ENCODE data around the gene POTEH.
"Not testable (repeated sequence)": the region's sequence is repeated elsewhere in the genome, so short reads cannot be mapped to it uniquely, and the experiment has no call there.

POTEH gene

DNA sequence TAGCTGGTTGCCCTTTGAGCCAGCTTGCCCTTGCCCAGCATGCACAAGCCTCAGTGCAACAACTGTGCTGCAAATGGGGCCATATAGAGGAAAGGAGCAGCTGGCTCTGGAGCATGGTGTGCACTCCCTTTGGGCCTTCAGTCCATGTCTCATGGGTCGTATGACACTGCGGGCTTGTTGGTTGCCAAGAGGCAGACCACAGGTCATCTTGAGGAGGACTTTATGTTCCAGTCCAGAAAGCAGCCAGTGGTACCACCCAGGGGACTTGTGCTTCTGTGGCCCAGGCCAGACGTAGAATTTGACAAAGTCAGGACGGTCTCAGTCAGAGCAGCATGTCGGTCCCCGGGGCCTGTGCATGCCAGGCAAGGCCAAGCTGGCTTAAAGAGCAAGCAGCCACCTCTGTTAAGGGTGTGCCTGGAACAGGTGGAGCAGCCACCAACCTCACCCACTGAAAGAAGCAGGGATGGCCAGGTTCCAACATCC lies 49.1 kb downstream of the POTEH start:
- not testable (repeated sequence) for H3K36me3 ChIP-seq (replicated peaks in 1 of 2; ENCODE audit: control insufficient read depth in 2 of 2, insufficient read depth in 2 of 2, low read length in 2 of 2); H3K14ac ChIP-seq (ENCODE audit: low read length); H3K4me3 ChIP-seq (ENCODE audit: low read length in 2 of 2); H2BK120ac ChIP-seq (ENCODE audit: low read depth, low read length); H2BK12ac ChIP-seq (ENCODE audit: low read length); H3K18ac ChIP-seq (ENCODE audit: low read length); H3K9ac ChIP-seq (ENCODE audit: low read depth, low read length, poor library complexity); H3K27me3 ChIP-seq (ENCODE audit: control insufficient read depth in 3 of 3, insufficient read depth in 3 of 3, low read depth in 1 of 3, low read length in 3 of 3); H2AFZ ChIP-seq (ENCODE audit: low read length); H2AK5ac ChIP-seq (ENCODE audit: low read depth, low read length); H3K4me2 ChIP-seq (ENCODE audit: insufficient read depth, low read length, poor library complexity, severe bottlenecking); H2BK15ac ChIP-seq (ENCODE audit: low read length); H3K23ac ChIP-seq (ENCODE audit: low read depth, low read length, poor library complexity); DNase-seq (ENCODE audit: low spot score); H4K8ac ChIP-seq (ENCODE audit: low read depth, low read length); H3K9me3 ChIP-seq (replicated peaks in 1 of 2; ENCODE audit: control insufficient read depth in 2 of 2, insufficient read depth in 1 of 2, low read depth in 1 of 2, low read length in 2 of 2); H3K4ac ChIP-seq (ENCODE audit: low read length); H4K91ac ChIP-seq (ENCODE audit: low read depth, low read length, poor library complexity); H3K79me1 ChIP-seq (ENCODE audit: low read depth, low read length); H3K27ac ChIP-seq (replicated peaks; ENCODE audit: low read length); H2BK5ac ChIP-seq (ENCODE audit: low read length); H3K4me1 ChIP-seq (ENCODE audit: control insufficient read depth in 2 of 2, insufficient read depth in 1 of 2, low read depth in 1 of 2, low read length in 2 of 2)
- no CpG with 5 or more reads among the region's 6 CpGs for WGBS, 2 donors (ENCODE audit: extremely low coverage in 2 of 2, insufficient read length in 2 of 2, insufficient replicate concordance in 1 of 2)

DNA sequence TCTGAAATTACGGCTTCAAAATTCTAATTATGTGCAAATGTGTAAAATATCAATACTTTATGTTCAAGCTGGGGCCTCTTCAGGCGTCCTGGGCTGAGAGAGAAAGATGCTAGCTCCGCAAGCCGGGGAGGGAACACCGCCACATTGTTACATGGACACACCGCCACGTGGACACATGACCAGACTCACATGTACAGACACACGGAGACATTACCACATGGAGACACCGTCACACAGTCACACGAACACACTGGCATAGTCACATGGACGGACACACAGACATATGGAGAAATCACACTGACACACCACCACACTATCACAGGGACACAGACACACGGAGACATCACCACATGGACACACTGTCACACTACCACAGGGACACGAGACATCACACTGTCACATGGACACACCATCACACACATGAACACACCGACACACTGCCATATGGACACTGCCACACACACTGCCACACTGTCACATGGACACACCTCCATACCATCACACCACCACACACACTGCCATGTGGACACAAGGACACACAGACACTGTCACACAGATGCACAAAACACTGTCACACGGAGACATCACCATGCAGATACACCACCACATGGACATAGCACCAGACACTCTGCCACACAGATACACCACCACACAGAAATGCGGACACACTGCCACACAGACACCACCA lies 58.0 kb downstream of the POTEH start:
- not testable (repeated sequence) for H3K4me1 ChIP-seq (ENCODE audit: control insufficient read depth in 2 of 2, insufficient read depth in 1 of 2, low read depth in 1 of 2, low read length in 2 of 2); H2BK120ac ChIP-seq (ENCODE audit: low read depth, low read length); H3K9me3 ChIP-seq (replicated peaks in 1 of 2; ENCODE audit: control insufficient read depth in 2 of 2, insufficient read depth in 1 of 2, low read depth in 1 of 2, low read length in 2 of 2); H3K14ac ChIP-seq (ENCODE audit: low read length); H3K27me3 ChIP-seq (ENCODE audit: control insufficient read depth in 3 of 3, insufficient read depth in 3 of 3, low read depth in 1 of 3, low read length in 3 of 3); H3K4ac ChIP-seq (ENCODE audit: low read length); H3K4me3 ChIP-seq (ENCODE audit: low read length in 2 of 2); H3K9ac ChIP-seq (ENCODE audit: low read depth, low read length, poor library complexity); H4K8ac ChIP-seq (ENCODE audit: low read depth, low read length); H2AK5ac ChIP-seq (ENCODE audit: low read depth, low read length); H2AFZ ChIP-seq (ENCODE audit: low read length); H4K91ac ChIP-seq (ENCODE audit: low read depth, low read length, poor library complexity); H2BK12ac ChIP-seq (ENCODE audit: low read length); H2BK15ac ChIP-seq (ENCODE audit: low read length); H3K36me3 ChIP-seq (replicated peaks in 1 of 2; ENCODE audit: control insufficient read depth in 2 of 2, insufficient read depth in 2 of 2, low read length in 2 of 2); H3K18ac ChIP-seq (ENCODE audit: low read length); DNase-seq (ENCODE audit: low spot score); H3K4me2 ChIP-seq (ENCODE audit: insufficient read depth, low read length, poor library complexity, severe bottlenecking); H3K27ac ChIP-seq (replicated peaks; ENCODE audit: low read length); H2BK5ac ChIP-seq (ENCODE audit: low read length); H3K23ac ChIP-seq (ENCODE audit: low read depth, low read length, poor library complexity); H3K79me1 ChIP-seq (ENCODE audit: low read depth, low read length)
- WGBS, 2 donors (ENCODE audit: extremely low coverage in 2 of 2, insufficient read length in 2 of 2, insufficient replicate concordance in 1 of 2), result no CpG with 5 or more reads among the region's 16 CpGs

GRCh38 chr22:15749181-15749970 lies 59.5 kb downstream of the POTEH start:
- not testable (repeated sequence) for H2AFZ ChIP-seq (ENCODE audit: low read length); DNase-seq (ENCODE audit: low spot score)

DNA sequence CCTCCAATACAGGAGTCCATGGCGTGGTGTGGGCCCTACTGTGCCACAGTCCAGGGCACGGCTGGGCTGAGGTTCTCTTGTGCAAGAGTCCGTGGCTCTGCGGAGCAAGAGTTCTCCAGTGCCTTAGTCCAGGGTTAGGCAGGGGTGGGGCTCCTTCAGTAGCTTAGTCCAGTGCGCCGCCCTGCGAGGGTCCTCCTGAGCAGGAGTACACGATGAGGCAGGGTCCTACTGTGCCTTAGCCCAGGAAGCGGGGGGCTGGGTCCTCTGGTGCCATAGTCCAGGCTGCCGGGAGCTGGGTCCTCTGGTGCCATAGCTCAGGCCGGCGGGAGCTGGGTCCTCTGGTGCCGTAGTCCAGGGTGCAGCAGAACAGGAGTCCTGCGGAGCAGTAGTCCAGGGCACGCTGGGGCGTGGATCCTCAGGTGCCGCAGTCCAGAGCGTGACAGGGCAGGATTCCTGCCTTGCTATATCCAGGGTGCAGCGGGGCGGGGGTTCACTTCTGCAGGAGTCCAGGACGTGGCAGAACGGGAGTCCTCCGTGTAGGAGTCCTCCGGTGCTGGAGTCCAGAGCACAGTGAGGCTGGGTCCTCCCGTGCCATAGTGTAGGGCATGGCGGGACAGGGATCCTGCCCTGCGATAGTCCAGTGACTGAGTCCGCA lies 69.7 kb downstream of the POTEH start:
- H3K36me3 ChIP-seq (replicated peaks in 1 of 2; ENCODE audit: control insufficient read depth in 2 of 2, insufficient read depth in 2 of 2, low read length in 2 of 2); H3K4me3 ChIP-seq (ENCODE audit: low read length in 2 of 2); H3K4me1 ChIP-seq (ENCODE audit: control insufficient read depth in 2 of 2, insufficient read depth in 1 of 2, low read depth in 1 of 2, low read length in 2 of 2); H2BK120ac ChIP-seq (ENCODE audit: low read depth, low read length); H2BK12ac ChIP-seq (ENCODE audit: low read length); H3K4me2 ChIP-seq (ENCODE audit: insufficient read depth, low read length, poor library complexity, severe bottlenecking); H3K27me3 ChIP-seq (ENCODE audit: control insufficient read depth in 3 of 3, insufficient read depth in 3 of 3, low read depth in 1 of 3, low read length in 3 of 3); DNase-seq (ENCODE audit: low spot score); H3K18ac ChIP-seq (ENCODE audit: low read length); H3K23ac ChIP-seq (ENCODE audit: low read depth, low read length, poor library complexity); H4K8ac ChIP-seq (ENCODE audit: low read depth, low read length); H3K79me1 ChIP-seq (ENCODE audit: low read depth, low read length); H4K91ac ChIP-seq (ENCODE audit: low read depth, low read length, poor library complexity); H3K14ac ChIP-seq (ENCODE audit: low read length); H3K9ac ChIP-seq (ENCODE audit: low read depth, low read length, poor library complexity); H2BK15ac ChIP-seq (ENCODE audit: low read length); H3K9me3 ChIP-seq (replicated peaks in 1 of 2; ENCODE audit: control insufficient read depth in 2 of 2, insufficient read depth in 1 of 2, low read depth in 1 of 2, low read length in 2 of 2); H3K4ac ChIP-seq (ENCODE audit: low read length); H2AK5ac ChIP-seq (ENCODE audit: low read depth, low read length); H3K27ac ChIP-seq (replicated peaks; ENCODE audit: low read length); H2AFZ ChIP-seq (ENCODE audit: low read length); H2BK5ac ChIP-seq (ENCODE audit: low read length): not testable (repeated sequence)
- WGBS, 2 donors (ENCODE audit: extremely low coverage in 2 of 2, insufficient read length in 2 of 2, insufficient replicate concordance in 1 of 2), result no CpG with 5 or more reads among the region's 28 CpGs

More at GRCh38 chr22:15749181-15749970, 59.5 kb downstream of the POTEH start:
- not testable (repeated sequence) for H3K79me1 ChIP-seq (ENCODE audit: low read depth, low read length); H3K23ac ChIP-seq (ENCODE audit: low read depth, low read length, poor library complexity); H3K18ac ChIP-seq (ENCODE audit: low read length); H2AK5ac ChIP-seq (ENCODE audit: low read depth, low read length); H4K91ac ChIP-seq (ENCODE audit: low read depth, low read length, poor library complexity); H2BK12ac ChIP-seq (ENCODE audit: low read length); H3K36me3 ChIP-seq (replicated peaks in 1 of 2; ENCODE audit: control insufficient read depth in 2 of 2, insufficient read depth in 2 of 2, low read length in 2 of 2); H3K9me3 ChIP-seq (replicated peaks in 1 of 2; ENCODE audit: control insufficient read depth in 2 of 2, insufficient read depth in 1 of 2, low read depth in 1 of 2, low read length in 2 of 2); H2BK120ac ChIP-seq (ENCODE audit: low read depth, low read length); H3K4me2 ChIP-seq (ENCODE audit: insufficient read depth, low read length, poor library complexity, severe bottlenecking); H3K4me3 ChIP-seq (ENCODE audit: low read length in 2 of 2); H2BK5ac ChIP-seq (ENCODE audit: low read length); H3K27ac ChIP-seq (replicated peaks; ENCODE audit: low read length); H3K4me1 ChIP-seq (ENCODE audit: control insufficient read depth in 2 of 2, insufficient read depth in 1 of 2, low read depth in 1 of 2, low read length in 2 of 2); H4K8ac ChIP-seq (ENCODE audit: low read depth, low read length); H3K9ac ChIP-seq (ENCODE audit: low read depth, low read length, poor library complexity); H3K4ac ChIP-seq (ENCODE audit: low read length); H3K27me3 ChIP-seq (ENCODE audit: control insufficient read depth in 3 of 3, insufficient read depth in 3 of 3, low read depth in 1 of 3, low read length in 3 of 3); H2BK15ac ChIP-seq (ENCODE audit: low read length); H3K14ac ChIP-seq (ENCODE audit: low read length)
- WGBS, 2 donors (ENCODE audit: extremely low coverage in 2 of 2, insufficient read length in 2 of 2, insufficient replicate concordance in 1 of 2), result no CpG with 5 or more reads among the region's 41 CpGs

Measured in neuronal stem cell (in vitro differentiated cells).